HCT116 (cell line): ENCODE data around the gene THBS1. TPM values are rescaled to one million over a fixed set of nuclear protein-coding genes. Genes with fewer than 3 reads are reported as not detected.

Source experiments
- ATAC-seq: fragments of 200-7000 bp; cut with Tn5 transposase; 2 replicates; pipeline ENCODE4 v1.9.1; 2020; ENCODE audit warnings: mild to moderate bottlenecking, moderate library complexity
- BruUV-seq: library from RNA; stranded (reverse); fragments of 400-500 nt; replicated peaks from 2 replicates; lab custom pipeline; 2021; lab: Mats Ljungman, UMichigan
- CTCF ChIA-PET: fragments of 300-600 bp; sonication (Branson Sonifier 250); formaldehyde crosslinking; loops from one replicate; lab custom pipeline; 2021; ENCODE audit warnings: antibody characterized with exemption; lab: Charles Lee
- POLR2A ChIA-PET: fragments of 300-600, 350-600 bp; sonication (Branson Sonifier 250); formaldehyde crosslinking; loops from one replicate; lab custom pipeline; 2021; ENCODE audit warnings: antibody characterized with exemption; lab: Charles Lee
- RAD21 ChIA-PET, 2 experiments: fragments of 300-600 bp; sonication (Branson Sonifier 250); formaldehyde crosslinking; loops; one replicate each; lab custom pipeline; 2023; ENCODE audit warnings: low total read pairs in 2 of 2; ENCODE audit not compliant: uncharacterized antibody in 2 of 2, unreplicated experiment in 2 of 2, low non-redundant PET in 1 of 2; lab: Charles Lee
- DNase-seq: peaks from one replicate; pipeline ENCODE4 v3.0.0-alpha.2; 2010; ENCODE audit warnings: low read depth, low spot score
- H2AFZ ChIP-seq: fragments of 200-600 bp; shearing (Covaris generic), sonication (generic); 2 replicates; pipeline ENCODE4 v1.6.1; 2017; ENCODE audit warnings: low read depth, mixed run types, mixed read lengths, antibody characterized with exemption, low read length; ENCODE audit not compliant: poor library complexity, severe bottlenecking
- H3K27ac ChIP-seq: 2 replicates; pipeline ENCODE4 v1.5.1; 2012; ENCODE audit warnings: low read depth, low read length
- H3K27me3 ChIP-seq: fragments of 200-600 bp; sonication (generic); 2 replicates; pipeline ENCODE4 v1.6.1; 2016; ENCODE audit warnings: mixed run types, low read length, mixed read lengths; ENCODE audit not compliant: insufficient read depth
- H3K36me3 ChIP-seq, 2 experiments: fragments of 200-500 bp in 1 of 2; fragments of 200-600 bp in 1 of 2; sonication (Bioruptor generic) in 1 of 2; sonication (generic) in 1 of 2; 2 replicates each; pipeline versions ENCODE4 v1.5.1 to v1.6.1; 2014 to 2016; ENCODE audit warnings: low read length in 2 of 2, inconsistent platforms in 1 of 2, mixed read lengths in 1 of 2, mixed run types in 1 of 2; ENCODE audit not compliant: insufficient read depth in 2 of 2, control insufficient read depth in 1 of 2
- H3K4me1 ChIP-seq, 2 experiments: fragments of 200-600 bp in 1 of 2; sonication (generic) in 1 of 2; 2 replicates each; pipeline versions ENCODE4 v1.5.1 to v1.6.1; 2012 to 2017; ENCODE audit warnings: low read length in 2 of 2, inconsistent platforms in 1 of 2, mild to moderate bottlenecking in 1 of 2, mixed read lengths in 1 of 2, mixed run types in 1 of 2, moderate library complexity in 1 of 2; ENCODE audit not compliant: insufficient read depth in 2 of 2, control insufficient read depth in 1 of 2
- H3K4me2 ChIP-seq: fragments of 200-600 bp; sonication (generic); 2 replicates; pipeline ENCODE4 v1.6.1; 2017; ENCODE audit warnings: mixed run types, low read length, mixed read lengths
- H3K4me3 ChIP-seq, 2 experiments: fragments of 200-600 bp in 1 of 2; sonication (generic) in 1 of 2; replicated peaks in 1 of 2; 2 replicates each; pipeline ENCODE4 v1.5.1; 2011 to 2016; ENCODE audit warnings: low read length in 2 of 2, control low read depth in 1 of 2, low read depth in 1 of 2, mild to moderate bottlenecking in 1 of 2, mixed read lengths in 1 of 2, mixed run types in 1 of 2
- H3K79me2 ChIP-seq: fragments of 200-600 bp; sonication (generic); 2 replicates; pipeline ENCODE4 v1.6.1; 2017; ENCODE audit warnings: mild to moderate bottlenecking, mixed run types, low read length, moderate library complexity, mixed read lengths; ENCODE audit not compliant: insufficient read depth
- H3K9ac ChIP-seq: fragments of 200-600 bp; sonication (generic); 2 replicates; pipeline ENCODE4 v1.6.1; 2016; ENCODE audit warnings: low read length, mixed read lengths
- H3K9me2 ChIP-seq: fragments of 200-600 bp; sonication (generic), shearing (Covaris generic); 2 replicates; pipeline ENCODE4 v1.6.1; 2017; ENCODE audit warnings: mixed run types, mild to moderate bottlenecking, moderate library complexity; ENCODE audit not compliant: insufficient read depth
- H3K9me3 ChIP-seq, 2 experiments: fragments of 200-500 bp in 1 of 2; fragments of 200-600 bp in 1 of 2; sonication (Bioruptor generic) in 1 of 2; sonication (generic) in 1 of 2; 2 replicates each; pipeline ENCODE4 v1.6.1; 2014 to 2017; ENCODE audit warnings: low read length in 2 of 2, mixed read lengths in 2 of 2, inconsistent platforms in 1 of 2, low read depth in 1 of 2, mild to moderate bottlenecking in 1 of 2, mixed run types in 1 of 2, moderate library complexity in 1 of 2; ENCODE audit not compliant: control insufficient read depth in 1 of 2, insufficient read depth in 1 of 2
- H4K20me1 ChIP-seq: fragments of 200-600 bp; sonication (generic), shearing (Covaris generic); 2 replicates; pipeline ENCODE4 v1.6.1; 2017; ENCODE audit warnings: mixed run types, mild to moderate bottlenecking, moderate library complexity; ENCODE audit not compliant: insufficient read depth
- CBX3 ChIP-seq: IDR thresholded peaks from 2 replicates; pipeline ENCODE4 v1.6.1; 2012; ENCODE audit warnings: low read depth
- CEBPB ChIP-seq: IDR thresholded peaks from 2 replicates; pipeline ENCODE4 v1.6.1; 2012; ENCODE audit warnings: low read depth
- CTCF ChIP-seq, 3 experiments: fragments of 200-600 bp in 1 of 3; sonication (generic) in 1 of 3; IDR thresholded peaks in 2 of 3; conservative IDR thresholded peaks in 1 of 3; 2 replicates each; pipeline ENCODE4 v1.5.1; 2012 to 2017; ENCODE audit warnings: low read depth in 2 of 3, low read length in 2 of 3, antibody characterized with exemption in 1 of 3, borderline replicate concordance in 1 of 3, control low read depth in 1 of 3, mild to moderate bottlenecking in 1 of 3, mixed read lengths in 1 of 3, mixed run types in 1 of 3, moderate library complexity in 1 of 3; ENCODE audit not compliant: insufficient read depth in 1 of 3
- EGR1 ChIP-seq: IDR thresholded peaks from 2 replicates; pipeline ENCODE4 v1.6.1; 2012; ENCODE audit warnings: low read depth
- EZH2phosphoT487 ChIP-seq: fragments of 200-600 bp; IDR thresholded peaks from 2 replicates; pipeline ENCODE4 v1.6.1; 2018; ENCODE audit warnings: antibody characterized with exemption, borderline replicate concordance
- POLR2A ChIP-seq: IDR thresholded peaks from 2 replicates; pipeline ENCODE4 v1.7.0; 2011; ENCODE audit warnings: borderline replicate concordance; ENCODE audit not compliant: insufficient read depth, insufficient read length; ENCODE audit errors: extremely low read depth
- POLR2AphosphoS5 ChIP-seq: IDR thresholded peaks from 2 replicates; pipeline ENCODE4 v1.6.1; 2011; ENCODE audit warnings: mild to moderate bottlenecking, low read depth, low read length, moderate library complexity
- RAD21 ChIP-seq: IDR thresholded peaks from 2 replicates; pipeline ENCODE4 v1.6.1; 2012; ENCODE audit warnings: low read depth, mild to moderate bottlenecking
- SIN3A ChIP-seq: IDR thresholded peaks from 2 replicates; pipeline ENCODE4 v1.6.1; 2012; ENCODE audit warnings: low read depth
- TCF7L2 ChIP-seq: IDR thresholded peaks from 2 replicates; pipeline ENCODE4 v1.7.0; 2011; ENCODE audit warnings: borderline replicate concordance, inconsistent platforms; ENCODE audit not compliant: insufficient read depth, insufficient read length; ENCODE audit errors: extremely low read depth
- YY1 ChIP-seq: IDR thresholded peaks from 2 replicates; pipeline ENCODE4 v1.6.1; 2011; ENCODE audit warnings: low read length, low read depth, moderate library complexity, mild to moderate bottlenecking; ENCODE audit not compliant: insufficient replicate concordance; ENCODE audit errors: extremely low read depth
- ZNF274 ChIP-seq: fragments of 200-500 bp; sonication (Bioruptor generic); IDR thresholded peaks from 2 replicates; pipeline ENCODE4 v1.6.1; 2014; ENCODE audit warnings: mild to moderate bottlenecking, low read depth, low read length, inconsistent platforms
- intact Hi-C: fragments of 100-400 bp; cut with micrococcal nuclease; formaldehyde crosslinking; loops from 2 replicates; pipeline ENCODE4 v1.10.0; 2022
- total RNA-seq: library from RNA; stranded (reverse); gene quantifications from one replicate; pipeline ENCODE4 v1.2.1, GENCODE V29; 2021; ENCODE audit not compliant: unreplicated experiment

The THBS1 gene
- total RNA-seq, 1 experiment from 2014 or later, result 6.3 TPM

DNA sequence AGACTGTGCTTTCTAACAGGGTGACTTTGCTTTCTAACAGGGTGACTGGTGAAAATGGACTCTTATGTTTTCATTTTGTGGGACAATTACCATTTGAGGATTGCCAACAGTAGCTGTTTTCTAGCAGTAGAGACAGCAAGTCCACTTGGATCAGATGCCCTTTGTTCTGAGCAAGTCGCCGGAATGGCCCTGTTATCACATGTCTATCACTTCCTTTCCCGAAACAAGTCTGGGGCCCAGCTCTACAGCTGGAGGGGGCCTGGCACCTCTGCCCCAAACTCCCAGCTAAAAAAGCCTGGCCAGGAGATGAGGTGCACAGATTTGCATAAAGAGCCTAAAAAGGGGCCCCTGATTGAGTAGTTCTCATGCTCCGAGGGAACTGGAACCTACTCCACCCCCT lies 44.6 kb downstream of the THBS1 start:
- Histone ChIP-seq H3K27ac (no peak overlapping the region), H3K4me2 (peak overlapping the region; percentile 64), H3K36me3 (no peaks in the 10 kb centered on the region), H3K9ac (no peak overlapping the region), H3K9me2 (no peaks in the 10 kb centered on the region), H3K4me3 (no peak overlapping the region), H3K79me2 (no peaks in the 10 kb centered on the region), H3K4me1 (peaks cover 3 to 30% of the 10 kb centered on the region in 2 experiments; a peak in 2 of 4 replicates), H3K27me3 (no peaks in the 10 kb centered on the region), H4K20me1 (no peaks in the 10 kb centered on the region), H2AFZ (no peak overlapping the region), H3K9me3 (no peaks in the 10 kb centered on the region)
- intact Hi-C loops, result no loop called here
- CTCF ChIA-PET, result interaction anchor here (0.8 kb wide), 1 partner anchor 249 kb away, joined by 3 read pairs; no protein-coding TSS in a partner anchor
- no peak for DNase-seq
- TF ChIP-seq SIN3A (no peak), CTCF (IDR thresholded peaks at IDR 0.05 in 2 of 3, conservative IDR thresholded peaks at IDR 0.05 in 1 of 3; ENCODE audit: borderline replicate concordance in 1 of 3, insufficient read depth in 1 of 3, low read depth in 2 of 3, low read length in 2 of 3) (no peak), TCF7L2 (no peak), EZH2phosphoT487 (no peak), EGR1 (no peak), RAD21 (no peak), CBX3 (no peak), CEBPB (no peak)
- POLR2A ChIA-PET, result no interaction called here
- no TSS peak for BruUV-seq
- ATAC-seq, result no peak
- RAD21 ChIA-PET, result no interaction called here

GRCh38 chr15:39625856-39626255 lies 45.0 kb downstream of the THBS1 start:
- DNase-seq (no peak), ATAC-seq (no peak)
- ChIA-PET CTCF (interaction anchor here (0.8 kb wide), 1 partner anchor 249 kb away, joined by 3 read pairs; no protein-coding TSS in a partner anchor), POLR2A (no interaction called here), RAD21 (no interaction called here)
- intact Hi-C loops, result no loop called here
- no peaks in the 10 kb centered on the region for H4K20me1 ChIP-seq
- no peaks in the 10 kb centered on the region for H3K9me3 ChIP-seq
- no peak overlapping the region for H3K4me3 ChIP-seq
- H3K79me2 ChIP-seq, result no peaks in the 10 kb centered on the region
- BruUV-seq, result no TSS peak
- peaks cover 3 to 31% of the 10 kb centered on the region in 2 experiments; a peak in 2 of 4 replicates for H3K4me1 ChIP-seq
- no peak overlapping the region for H3K4me2 ChIP-seq
- H3K9me2 ChIP-seq, result no peaks in the 10 kb centered on the region
- no peaks in the 10 kb centered on the region for H3K27me3 ChIP-seq
- H3K9ac ChIP-seq, result no peak overlapping the region
- H3K27ac ChIP-seq, result no peak overlapping the region
- H3K36me3 ChIP-seq, result no peaks in the 10 kb centered on the region
- no peak overlapping the region for H2AFZ ChIP-seq
- no peak for TF ChIP-seq POLR2AphosphoS5
- no peak for TF ChIP-seq POLR2A
- TF ChIP-seq EGR1, result no peak
- no peak for TF ChIP-seq CTCF (IDR thresholded peaks at IDR 0.05 in 2 of 3, conservative IDR thresholded peaks at IDR 0.05 in 1 of 3; ENCODE audit: borderline replicate concordance in 1 of 3, insufficient read depth in 1 of 3, low read depth in 2 of 3, low read length in 2 of 3)
- no peak for TF ChIP-seq YY1
- no peak for TF ChIP-seq ZNF274
